HepG2 (cell line): ENCODE data around the gene MARCHF9. TPM values are rescaled to one million over a fixed set of nuclear protein-coding genes. Genes with fewer than 3 reads are reported as not detected.

Source experiments
- AHDC1 ChIP-seq: sonication (generic); formaldehyde crosslinking; IDR thresholded peaks from 2 replicates; pipeline ENCODE4 v1.5.1; 2020; ENCODE audit warnings: mild to moderate bottlenecking, missing genetic modification reagents, borderline replicate concordance
- GABPB1 ChIP-seq: IDR thresholded peaks from 2 replicates; pipeline ENCODE4 v1.6.1; 2016; ENCODE audit warnings: mild to moderate bottlenecking, missing genetic modification reagents, moderate library complexity, missing compliant biosample characterization
- HMGXB4 ChIP-seq, 2 experiments: sonication (generic) in 1 of 2; formaldehyde crosslinking in 1 of 2; IDR thresholded peaks; 2 replicates each; pipeline versions ENCODE4 v1.4.0 to v1.6.1; 2018 to 2020; ENCODE audit warnings: missing genetic modification reagents in 2 of 2, borderline replicate concordance in 1 of 2, low read depth in 1 of 2, mild to moderate bottlenecking in 1 of 2, missing biosample characterization in 1 of 2
- MYC ChIP-seq: sonication (generic); formaldehyde crosslinking; IDR thresholded peaks from 2 replicates; pipeline ENCODE4 v1.9.0; 2021; ENCODE audit warnings: missing genetic modification reagents, borderline replicate concordance
- RBAK ChIP-seq: sonication (generic); formaldehyde crosslinking; IDR thresholded peaks from 2 replicates; pipeline ENCODE4 v1.5.1; 2020; ENCODE audit warnings: mild to moderate bottlenecking, missing genetic modification reagents
- STAG1 ChIP-seq: sonication (generic); formaldehyde crosslinking; IDR thresholded peaks from 2 replicates; pipeline ENCODE4 v1.4.0; 2020; ENCODE audit warnings: missing genetic modification reagents
- ZFP91 ChIP-seq: sonication (generic); formaldehyde crosslinking; IDR thresholded peaks from 2 replicates; pipeline ENCODE4 v1.9.0; 2022; ENCODE audit warnings: missing genetic modification reagents, mild to moderate bottlenecking, borderline replicate concordance
- ZMYM4 ChIP-seq: sonication (generic); formaldehyde crosslinking; IDR thresholded peaks from 2 replicates; pipeline ENCODE4 v1.8.1; 2023; ENCODE audit warnings: mild to moderate bottlenecking, missing genetic modification reagents
- ZNF142 ChIP-seq: sonication (generic); formaldehyde crosslinking; IDR thresholded peaks from 2 replicates; pipeline ENCODE4 v1.4.0; 2020; ENCODE audit warnings: missing genetic modification reagents
- ZNF317 ChIP-seq: sonication (generic); formaldehyde crosslinking; IDR thresholded peaks from 2 replicates; pipeline ENCODE4 v1.5.0; 2020; ENCODE audit warnings: mild to moderate bottlenecking, missing genetic modification reagents
- ZNF550 ChIP-seq: sonication (generic); formaldehyde crosslinking; IDR thresholded peaks from 2 replicates; pipeline ENCODE4 v1.4.0; 2020; ENCODE audit warnings: mild to moderate bottlenecking, missing genetic modification reagents, borderline replicate concordance
- polyA plus RNA-seq, 8 experiments: library from polyadenylated mRNA; depleted of rRNA in 3 of 8; stranded (reverse) in 7 of 8; unstranded in 1 of 8; fragments of >200 nt; fragmentation: Illumina TruSeq in 4 of 8; extraction: Trizol in 4 of 8; gene quantifications; 2 replicates each; pipeline versions ENCODE4 v1.2.1 to v1.2.3, GENCODE V29; 2011 to 2016; ENCODE audit warnings: low read depth in 4 of 8, missing spikeins in 1 of 8, mixed read lengths in 1 of 8; ENCODE audit not compliant: insufficient read depth in 1 of 8
- total RNA-seq, 5 experiments: library from RNA; depleted of rRNA; stranded (reverse); fragments of >200 nt; fragmentation: Illumina TruSeq; extraction: Trizol; gene quantifications; 2 replicates each; pipeline ENCODE4 v1.2.3, GENCODE V29; 2016; ENCODE audit warnings: low read depth in 1 of 5

MARCHF9 gene
- total and polyA plus RNA-seq, 2 of the 13 experiments (the other 11 are each of a cell fraction or from before 2014, with no cell fraction given): 5.7 to 9.6 TPM

- TF ChIP-seq ZNF550 (no peak), ZFP91 (CRISPR knock-in tag) (peak; percentile 58; the same call in 1 of the 2 replicates), HMGXB4 (CRISPR knock-in tag; IDR thresholded peaks at IDR 0.05; ENCODE audit: borderline replicate concordance in 1 of 2, low read depth in 1 of 2) (peak; percentile 84 to 92), ZMYM4 (CRISPR knock-in tag) (0 out of 2 replicates have a peak, but pooled peaks have one; percentile 45), GABPB1 (peak; percentile 44; the same call in 1 of the 2 replicates), MYC (CRISPR knock-in tag) (peak; percentile 28; the same call in 1 of the 2 replicates), AHDC1 (CRISPR knock-in tag) (no peak), RBAK (CRISPR knock-in tag) (no peak), ZNF317 (CRISPR knock-in tag) (no peak), ZNF142 (CRISPR knock-in tag) (no peak), STAG1 (CRISPR knock-in tag) (peak; percentile 49)
Observed at GRCh38 chr12:57756406-57757341, 1.8 kb downstream of the MARCHF9 start (continued).
